Measurements from ENCODE around the gene TRIM54. TPM values are rescaled to one million over a fixed set of nuclear protein-coding genes. Genes with fewer than 3 reads are reported as not detected.

TRIM54 gene
- total RNA-seq, 1 experiment from 2014 or later, result 3.3 TPM

DNA sequence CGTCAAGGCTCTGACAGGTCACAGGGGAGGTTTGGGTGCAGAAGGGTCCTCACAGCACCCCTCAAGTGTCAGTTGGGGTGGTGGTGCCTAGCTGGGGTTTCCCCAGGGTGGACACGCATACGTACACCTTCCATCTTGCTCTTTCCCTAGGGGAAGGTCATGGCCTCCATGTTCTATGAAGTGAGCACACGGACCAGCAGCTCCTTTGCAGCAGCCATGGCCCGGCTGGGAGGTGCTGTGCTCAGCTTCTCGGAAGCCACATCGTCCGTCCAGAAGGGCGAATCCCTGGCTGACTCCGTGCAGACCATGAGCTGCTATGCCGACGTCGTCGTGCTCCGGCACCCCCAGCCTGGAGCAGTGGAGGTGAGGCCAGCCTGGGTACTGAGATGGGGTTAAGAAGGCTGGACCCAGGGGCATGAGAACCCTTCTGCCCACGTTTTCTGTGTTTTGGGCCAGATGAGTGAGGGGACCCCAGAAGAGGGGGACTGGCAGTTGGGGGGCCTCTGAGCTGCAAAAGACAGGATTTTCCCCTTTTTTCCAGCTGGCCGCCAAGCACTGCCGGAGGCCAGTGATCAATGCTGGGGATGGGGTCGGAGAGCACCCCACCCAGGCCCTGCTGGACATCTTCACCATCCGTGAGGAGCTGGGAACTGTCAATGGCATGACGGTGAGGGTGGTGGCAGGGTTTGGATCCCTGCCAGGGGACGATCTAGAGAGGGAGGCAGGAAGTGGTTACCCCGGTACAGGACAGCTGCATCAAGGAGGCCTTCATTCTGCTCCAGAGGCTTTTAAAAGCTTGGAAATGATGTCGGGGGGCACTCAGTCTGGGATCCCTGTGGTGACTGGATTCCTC is 40.2 kb upstream of the TRIM54 start:
- H3K27ac Mint-ChIP-seq, result no peak overlapping the region
- POLR2A ChIA-PET, result no interaction called here
- H3K4me3 Mint-ChIP-seq, result no peak overlapping the region
- CTCF ChIA-PET, result interaction anchor here (1.2 to 1.5 kb wide), 3 partner anchors 11 to 59 kb away, joined by 3 to 4 read pairs (median 4); no protein-coding TSS in a partner anchor
- no peak for DNase-seq (ENCODE audit: low spot score)
- H3K27me3 Mint-ChIP-seq (ENCODE audit: low read depth), result no peaks in the 10 kb centered on the region
- no peaks in the 10 kb centered on the region for H3K9me3 Mint-ChIP-seq
- peaks cover 72% of the 10 kb centered on the region for H3K36me3 Mint-ChIP-seq
- H3K4me1 Mint-ChIP-seq, result no peaks in the 10 kb centered on the region
- ATAC-seq, result no peak
- TF ChIP-seq ZNF317 (CRISPR knock-in tag; IDR thresholded peaks at IDR 0.05; ENCODE audit: borderline replicate concordance, low read depth) (no peak), NR1H2 (CRISPR knock-in tag; IDR thresholded peaks at IDR 0.05) (no peak), ZNF232 (CRISPR knock-in tag; IDR thresholded peaks at IDR 0.05) (no peak), KAT7 (CRISPR knock-in tag; IDR thresholded peaks at IDR 0.05; ENCODE audit: borderline replicate concordance) (no peak), ZNF219 (CRISPR knock-in tag; IDR thresholded peaks at IDR 0.05; ENCODE audit: borderline replicate concordance) (no peak), TEAD1 (CRISPR knock-in tag; IDR thresholded peaks at IDR 0.05) (no peak), CREM (CRISPR knock-in tag; IDR thresholded peaks at IDR 0.05) (no peak), TP53 (CRISPR knock-in tag; IDR thresholded peaks at IDR 0.05) (no peak), ZNF396 (CRISPR knock-in tag; IDR thresholded peaks at IDR 0.05; ENCODE audit: borderline replicate concordance) (no peak), MXD4 (CRISPR knock-in tag; IDR thresholded peaks at IDR 0.05; ENCODE audit: borderline replicate concordance) (no peak), NFE2L1 (CRISPR knock-in tag; IDR thresholded peaks at IDR 0.05) (no peak)
- TF ChIP-seq, protein P1, sequence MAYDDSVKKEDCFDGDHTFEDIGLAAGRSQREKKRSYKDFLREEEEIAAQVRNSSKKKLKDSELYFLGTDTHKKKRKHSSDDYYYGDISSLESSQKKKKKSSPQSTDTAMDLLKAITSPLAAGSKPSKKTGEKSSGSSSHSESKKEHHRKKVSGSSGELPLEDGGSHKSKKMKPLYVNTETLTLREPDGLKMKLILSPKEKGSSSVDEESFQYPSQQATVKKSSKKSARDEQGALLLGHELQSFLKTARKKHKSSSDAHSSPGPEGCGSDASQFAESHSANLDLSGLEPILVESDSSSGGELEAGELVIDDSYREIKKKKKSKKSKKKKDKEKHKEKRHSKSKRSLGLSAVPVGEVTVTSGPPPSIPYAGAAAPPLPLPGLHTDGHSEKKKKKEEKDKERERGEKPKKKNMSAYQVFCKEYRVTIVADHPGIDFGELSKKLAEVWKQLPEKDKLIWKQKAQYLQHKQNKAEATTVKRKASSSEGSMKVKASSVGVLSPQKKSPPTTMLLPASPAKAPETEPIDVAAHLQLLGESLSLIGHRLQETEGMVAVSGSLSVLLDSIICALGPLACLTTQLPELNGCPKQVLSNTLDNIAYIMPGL (CRISPR knock-in tag; IDR thresholded peaks at IDR 0.05), result no peak
- TF ChIP-seq, protein P2, sequence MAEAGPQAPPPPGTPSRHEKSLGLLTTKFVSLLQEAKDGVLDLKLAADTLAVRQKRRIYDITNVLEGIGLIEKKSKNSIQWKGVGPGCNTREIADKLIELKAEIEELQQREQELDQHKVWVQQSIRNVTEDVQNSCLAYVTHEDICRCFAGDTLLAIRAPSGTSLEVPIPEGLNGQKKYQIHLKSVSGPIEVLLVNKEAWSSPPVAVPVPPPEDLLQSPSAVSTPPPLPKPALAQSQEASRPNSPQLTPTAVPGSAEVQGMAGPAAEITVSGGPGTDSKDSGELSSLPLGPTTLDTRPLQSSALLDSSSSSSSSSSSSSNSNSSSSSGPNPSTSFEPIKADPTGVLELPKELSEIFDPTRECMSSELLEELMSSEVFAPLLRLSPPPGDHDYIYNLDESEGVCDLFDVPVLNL (CRISPR knock-in tag; IDR thresholded peaks at IDR 0.05; ENCODE audit: borderline replicate concordance, low read depth), result no peak
- TF ChIP-seq, protein P3, sequence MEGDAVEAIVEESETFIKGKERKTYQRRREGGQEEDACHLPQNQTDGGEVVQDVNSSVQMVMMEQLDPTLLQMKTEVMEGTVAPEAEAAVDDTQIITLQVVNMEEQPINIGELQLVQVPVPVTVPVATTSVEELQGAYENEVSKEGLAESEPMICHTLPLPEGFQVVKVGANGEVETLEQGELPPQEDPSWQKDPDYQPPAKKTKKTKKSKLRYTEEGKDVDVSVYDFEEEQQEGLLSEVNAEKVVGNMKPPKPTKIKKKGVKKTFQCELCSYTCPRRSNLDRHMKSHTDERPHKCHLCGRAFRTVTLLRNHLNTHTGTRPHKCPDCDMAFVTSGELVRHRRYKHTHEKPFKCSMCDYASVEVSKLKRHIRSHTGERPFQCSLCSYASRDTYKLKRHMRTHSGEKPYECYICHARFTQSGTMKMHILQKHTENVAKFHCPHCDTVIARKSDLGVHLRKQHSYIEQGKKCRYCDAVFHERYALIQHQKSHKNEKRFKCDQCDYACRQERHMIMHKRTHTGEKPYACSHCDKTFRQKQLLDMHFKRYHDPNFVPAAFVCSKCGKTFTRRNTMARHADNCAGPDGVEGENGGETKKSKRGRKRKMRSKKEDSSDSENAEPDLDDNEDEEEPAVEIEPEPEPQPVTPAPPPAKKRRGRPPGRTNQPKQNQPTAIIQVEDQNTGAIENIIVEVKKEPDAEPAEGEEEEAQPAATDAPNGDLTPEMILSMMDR (IDR thresholded peaks at IDR 0.05), result no peak
- TF ChIP-seq, protein P4, sequence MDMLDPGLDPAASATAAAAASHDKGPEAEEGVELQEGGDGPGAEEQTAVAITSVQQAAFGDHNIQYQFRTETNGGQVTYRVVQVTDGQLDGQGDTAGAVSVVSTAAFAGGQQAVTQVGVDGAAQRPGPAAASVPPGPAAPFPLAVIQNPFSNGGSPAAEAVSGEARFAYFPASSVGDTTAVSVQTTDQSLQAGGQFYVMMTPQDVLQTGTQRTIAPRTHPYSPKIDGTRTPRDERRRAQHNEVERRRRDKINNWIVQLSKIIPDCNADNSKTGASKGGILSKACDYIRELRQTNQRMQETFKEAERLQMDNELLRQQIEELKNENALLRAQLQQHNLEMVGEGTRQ (CRISPR knock-in tag; IDR thresholded peaks at IDR 0.05), result no peak
- TF ChIP-seq, protein P5, sequence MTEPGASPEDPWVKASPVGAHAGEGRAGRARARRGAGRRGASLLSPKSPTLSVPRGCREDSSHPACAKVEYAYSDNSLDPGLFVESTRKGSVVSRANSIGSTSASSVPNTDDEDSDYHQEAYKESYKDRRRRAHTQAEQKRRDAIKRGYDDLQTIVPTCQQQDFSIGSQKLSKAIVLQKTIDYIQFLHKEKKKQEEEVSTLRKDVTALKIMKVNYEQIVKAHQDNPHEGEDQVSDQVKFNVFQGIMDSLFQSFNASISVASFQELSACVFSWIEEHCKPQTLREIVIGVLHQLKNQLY (CRISPR knock-in tag; IDR thresholded peaks at IDR 0.05), result no peak
- TF ChIP-seq, protein P6, sequence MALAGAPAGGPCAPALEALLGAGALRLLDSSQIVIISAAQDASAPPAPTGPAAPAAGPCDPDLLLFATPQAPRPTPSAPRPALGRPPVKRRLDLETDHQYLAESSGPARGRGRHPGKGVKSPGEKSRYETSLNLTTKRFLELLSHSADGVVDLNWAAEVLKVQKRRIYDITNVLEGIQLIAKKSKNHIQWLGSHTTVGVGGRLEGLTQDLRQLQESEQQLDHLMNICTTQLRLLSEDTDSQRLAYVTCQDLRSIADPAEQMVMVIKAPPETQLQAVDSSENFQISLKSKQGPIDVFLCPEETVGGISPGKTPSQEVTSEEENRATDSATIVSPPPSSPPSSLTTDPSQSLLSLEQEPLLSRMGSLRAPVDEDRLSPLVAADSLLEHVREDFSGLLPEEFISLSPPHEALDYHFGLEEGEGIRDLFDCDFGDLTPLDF (CRISPR knock-in tag; IDR thresholded peaks at IDR 0.05), result no peak
- TF ChIP-seq, protein P7, sequence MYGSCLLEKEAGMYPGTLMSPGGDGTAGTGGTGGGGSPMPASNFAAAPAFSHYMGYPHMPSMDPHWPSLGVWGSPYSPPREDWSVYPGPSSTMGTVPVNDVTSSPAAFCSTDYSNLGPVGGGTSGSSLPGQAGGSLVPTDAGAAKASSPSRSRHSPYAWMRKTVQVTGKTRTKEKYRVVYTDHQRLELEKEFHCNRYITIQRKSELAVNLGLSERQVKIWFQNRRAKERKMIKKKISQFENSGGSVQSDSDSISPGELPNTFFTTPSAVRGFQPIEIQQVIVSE (CRISPR knock-in tag; IDR thresholded peaks at IDR 0.05; ENCODE audit: borderline replicate concordance), result no peak
- TF ChIP-seq, protein P8, sequence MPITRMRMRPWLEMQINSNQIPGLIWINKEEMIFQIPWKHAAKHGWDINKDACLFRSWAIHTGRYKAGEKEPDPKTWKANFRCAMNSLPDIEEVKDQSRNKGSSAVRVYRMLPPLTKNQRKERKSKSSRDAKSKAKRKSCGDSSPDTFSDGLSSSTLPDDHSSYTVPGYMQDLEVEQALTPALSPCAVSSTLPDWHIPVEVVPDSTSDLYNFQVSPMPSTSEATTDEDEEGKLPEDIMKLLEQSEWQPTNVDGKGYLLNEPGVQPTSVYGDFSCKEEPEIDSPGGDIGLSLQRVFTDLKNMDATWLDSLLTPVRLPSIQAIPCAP (CRISPR knock-in tag; IDR thresholded peaks at IDR 0.05), result no peak
- TF ChIP-seq, protein P9, sequence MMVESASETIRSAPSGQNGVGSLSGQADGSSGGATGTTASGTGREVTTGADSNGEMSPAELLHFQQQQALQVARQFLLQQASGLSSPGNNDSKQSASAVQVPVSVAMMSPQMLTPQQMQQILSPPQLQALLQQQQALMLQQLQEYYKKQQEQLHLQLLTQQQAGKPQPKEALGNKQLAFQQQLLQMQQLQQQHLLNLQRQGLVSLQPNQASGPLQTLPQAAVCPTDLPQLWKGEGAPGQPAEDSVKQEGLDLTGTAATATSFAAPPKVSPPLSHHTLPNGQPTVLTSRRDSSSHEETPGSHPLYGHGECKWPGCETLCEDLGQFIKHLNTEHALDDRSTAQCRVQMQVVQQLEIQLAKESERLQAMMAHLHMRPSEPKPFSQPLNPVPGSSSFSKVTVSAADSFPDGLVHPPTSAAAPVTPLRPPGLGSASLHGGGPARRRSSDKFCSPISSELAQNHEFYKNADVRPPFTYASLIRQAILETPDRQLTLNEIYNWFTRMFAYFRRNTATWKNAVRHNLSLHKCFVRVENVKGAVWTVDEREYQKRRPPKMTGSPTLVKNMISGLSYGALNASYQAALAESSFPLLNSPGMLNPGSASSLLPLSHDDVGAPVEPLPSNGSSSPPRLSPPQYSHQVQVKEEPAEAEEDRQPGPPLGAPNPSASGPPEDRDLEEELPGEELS (CRISPR knock-in tag; IDR thresholded peaks at IDR 0.05), result no peak
